Renal cortex interstitium (tissue), 11 donors: ENCODE measurements around the gene HES7. TPM values are rescaled to one million over a fixed set of nuclear protein-coding genes. Genes with fewer than 3 reads are reported as not detected.
A peak's percentile ranks its signal among the peaks of the same experiment; 100 is the strongest.

Experiments
- DNase-seq, 11 donors: peaks; one replicate each; pipeline ENCODE4 v3.0.0-alpha.2; 2013; ENCODE audit warnings: low read depth in 9 of 11, low spot score in 4 of 11; ENCODE audit errors: extremely low read depth in 1 of 11
- polyA plus RNA-seq, 3 donors: library from polyadenylated mRNA; unstranded; fragments of 120-200 nt; gene quantifications; one replicate each; pipeline ENCODE4 v1.2.1, GENCODE V29; 2013; ENCODE audit not compliant: insufficient read length in 3 of 3

The HES7 gene
- polyA plus RNA-seq, 3 donors, result 0.17 TPM; not detected in 2

DNA sequence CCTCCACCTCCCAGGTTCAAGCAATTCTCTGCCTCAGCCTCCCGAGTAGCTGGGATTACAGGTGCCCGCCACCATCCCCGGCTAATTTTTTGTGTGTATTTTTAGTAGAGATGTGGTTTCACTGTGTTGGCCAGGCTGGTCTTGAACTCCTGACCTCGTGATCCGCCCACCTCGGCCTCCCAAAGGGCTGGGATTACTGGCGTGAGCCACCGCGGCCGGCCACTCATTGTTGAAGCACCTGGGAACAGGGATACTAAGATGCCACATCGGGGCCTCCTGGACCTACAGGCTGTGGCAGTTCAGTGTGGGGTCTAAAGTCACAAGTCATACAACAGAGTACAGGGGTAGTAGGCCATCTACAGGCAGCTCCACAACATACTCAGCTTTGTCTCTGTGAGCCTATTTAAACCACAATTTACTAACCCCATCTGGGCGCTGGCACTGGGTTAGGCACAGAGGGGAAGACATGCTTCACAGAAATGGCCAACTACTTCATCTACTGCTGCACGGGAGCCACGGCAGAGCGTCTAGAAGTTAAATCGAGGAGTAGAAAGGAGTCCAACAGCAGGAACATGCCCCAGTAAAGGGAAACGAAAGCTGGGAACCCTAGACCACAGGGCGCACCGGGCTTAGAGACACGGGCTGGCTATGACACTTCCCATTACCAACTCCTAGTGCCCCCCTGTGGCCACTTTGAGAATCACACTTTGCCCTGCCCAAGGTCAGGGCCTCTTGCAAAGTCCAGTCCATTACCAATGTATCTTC is 34.5 kb upstream of the HES7 start:
- peak in 4 of 11 donors; percentile 78 to 87 (median 80) for DNase-seq

DNA sequence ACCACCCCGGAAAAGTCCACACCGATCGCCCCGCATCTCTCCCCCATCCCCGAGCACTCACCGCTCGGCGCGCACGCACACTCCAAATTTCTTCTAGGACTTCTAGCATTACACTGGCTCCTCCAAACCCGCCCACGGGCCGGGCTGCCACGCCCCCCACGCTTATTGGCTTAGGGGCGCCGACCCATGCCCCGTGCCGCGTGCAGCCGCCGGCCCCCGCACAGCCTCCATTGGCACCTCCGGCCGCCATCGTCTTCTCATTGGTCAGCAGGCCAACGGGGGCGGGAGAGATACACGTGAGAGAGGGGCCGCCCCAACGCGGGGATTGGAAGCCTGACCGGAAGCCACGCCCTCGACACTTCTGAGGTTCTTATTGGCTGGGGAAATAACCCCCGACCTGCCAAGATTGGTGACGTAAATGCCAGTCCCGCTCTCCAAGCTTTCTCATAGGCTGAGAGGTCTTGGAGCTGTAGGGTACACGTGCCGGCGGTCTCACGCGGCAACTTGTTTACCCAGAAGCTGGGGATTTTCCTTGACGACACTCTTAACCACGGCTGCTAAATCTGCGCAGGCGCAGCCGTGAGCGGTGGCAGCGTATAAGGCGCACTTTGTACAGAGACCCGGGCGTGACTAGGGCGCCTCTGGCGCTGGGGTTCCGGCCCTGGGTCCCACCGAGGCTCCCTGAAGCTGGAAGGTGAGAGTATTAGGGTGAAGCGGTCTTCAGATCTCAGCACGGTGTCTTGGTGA is 32.5 kb upstream of the HES7 start:
- DNase-seq, result peak; percentile 99 to 100 (median 100)

DNA sequence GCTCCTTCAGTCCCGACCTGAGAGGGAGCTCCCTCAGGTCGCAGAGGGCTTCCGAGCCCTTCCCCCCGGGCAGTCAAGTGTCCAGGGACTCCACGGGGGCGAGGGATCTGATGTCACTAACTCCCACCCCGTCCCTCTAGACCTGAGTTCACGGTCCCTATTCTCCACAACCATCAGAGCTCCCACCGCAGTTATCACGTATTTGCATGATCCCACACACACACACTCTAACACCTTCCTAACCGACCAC is 32.0 kb upstream of the HES7 start:
- no peak for DNase-seq

DNA sequence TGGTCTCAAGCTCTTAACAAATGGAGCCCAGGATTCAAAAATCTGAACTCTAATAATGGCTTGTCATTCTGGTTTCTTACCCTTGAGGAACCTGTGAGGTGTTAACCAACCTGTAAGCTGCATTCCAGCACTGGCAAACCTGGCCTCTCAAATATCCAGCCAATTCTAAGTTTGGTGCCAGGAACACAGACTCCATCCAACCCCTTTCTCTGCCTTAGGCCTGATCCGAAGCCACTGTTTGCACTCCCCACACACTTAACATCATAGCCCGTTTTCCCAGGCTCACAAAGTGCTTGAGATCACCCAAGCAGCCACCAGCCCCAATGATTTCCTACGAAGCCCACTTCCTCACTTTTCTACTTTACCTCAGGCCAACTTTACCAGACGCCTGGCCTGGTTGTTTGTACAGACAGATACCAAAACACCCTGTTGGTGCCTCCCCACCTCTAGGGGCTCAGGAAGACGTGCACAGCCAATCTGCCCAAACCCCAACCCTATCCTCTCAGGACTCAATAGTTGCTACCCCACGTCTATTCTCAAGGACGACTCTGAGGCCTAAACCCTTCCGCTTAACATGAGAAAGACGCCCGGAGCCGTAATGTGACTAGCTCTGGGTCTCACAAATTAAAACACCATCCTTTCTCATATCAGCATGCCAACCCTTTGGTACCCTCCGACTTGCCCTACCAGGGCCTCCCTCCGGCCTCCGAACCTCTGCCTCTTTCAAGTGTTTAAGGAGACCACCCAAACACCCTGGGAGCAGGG is 31.5 kb upstream of the HES7 start:
- no peak for DNase-seq

DNA sequence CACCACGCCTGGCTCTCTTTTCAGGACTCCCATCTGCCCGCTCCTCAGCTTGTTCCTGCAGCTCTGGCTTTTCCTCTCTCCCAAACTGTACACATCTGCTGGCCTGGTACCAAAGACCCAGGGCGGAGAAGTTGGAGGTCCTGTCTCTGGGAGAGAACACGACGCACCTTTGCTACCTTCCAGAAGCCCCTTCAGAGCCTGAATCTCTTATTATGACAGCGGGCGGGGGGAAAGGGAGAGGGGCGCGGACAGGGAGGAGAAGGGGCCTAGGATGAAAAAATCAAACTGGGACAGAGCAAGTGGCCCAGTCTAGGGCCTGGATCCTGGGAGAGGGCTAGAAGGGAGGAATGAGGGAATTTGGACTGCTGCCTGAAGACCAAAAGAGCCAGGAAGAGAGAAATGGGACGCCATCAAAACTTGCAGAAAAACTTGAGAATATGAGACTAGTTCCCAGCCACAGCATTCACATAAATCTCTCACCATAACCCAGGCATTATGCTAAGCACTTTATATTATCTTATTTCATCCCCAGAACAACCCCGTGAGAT is 30.8 kb upstream of the HES7 start:
- no peak for DNase-seq

DNA sequence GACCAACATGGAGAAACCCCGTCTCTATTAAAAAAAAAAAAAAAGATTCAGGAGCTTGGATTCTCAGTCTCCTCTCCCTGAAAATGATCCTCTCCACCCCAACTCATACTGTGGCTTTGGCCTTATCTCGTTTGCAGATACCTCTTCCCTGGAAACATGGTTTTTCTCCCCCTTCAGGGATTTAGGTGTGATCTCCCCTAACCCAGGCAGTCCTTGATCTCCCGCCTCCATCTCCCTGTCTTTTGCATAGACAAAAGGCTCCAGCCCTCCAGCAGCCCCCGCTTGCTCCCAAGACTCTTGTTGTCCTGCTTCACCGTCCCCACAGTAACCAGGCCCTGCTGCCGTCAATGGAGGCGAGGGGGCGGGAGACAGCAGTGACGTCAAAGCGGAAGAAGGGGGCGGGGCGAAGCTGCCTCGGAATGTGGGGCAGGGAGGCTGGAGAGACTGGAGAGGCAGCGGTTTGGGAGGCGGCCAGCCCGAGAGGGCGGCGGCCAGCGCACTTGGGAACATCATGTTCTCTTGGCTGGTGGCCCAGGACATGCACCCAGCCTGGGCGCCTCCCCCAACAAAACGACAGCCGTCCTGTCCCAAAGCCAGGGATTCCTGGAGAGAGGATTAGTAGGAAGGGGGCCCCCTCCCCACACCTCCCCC is 30.2 kb upstream of the HES7 start:
- DNase-seq, result peak; percentile 91 to 98 (median 96)

DNA sequence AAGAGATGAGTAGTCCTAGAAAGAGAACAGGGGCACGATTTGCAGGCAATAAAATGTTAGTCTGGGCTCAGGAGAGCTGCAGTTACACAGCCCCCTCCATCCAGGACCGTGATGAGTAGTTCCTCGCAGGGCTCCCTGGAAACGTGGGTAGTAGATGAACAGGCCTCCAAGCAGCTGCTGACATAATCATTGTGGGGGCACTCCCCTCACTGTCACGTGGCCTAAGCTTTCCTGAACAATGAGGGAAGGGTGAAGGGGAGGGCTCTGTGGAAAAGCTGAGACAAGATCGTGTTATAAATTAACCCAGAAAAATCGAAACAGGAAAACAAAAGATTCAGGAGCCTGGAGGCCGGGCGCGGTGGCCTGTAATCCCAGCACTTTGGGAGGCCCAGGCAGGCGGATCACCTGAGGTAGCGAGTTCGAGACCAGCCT is 29.6 kb upstream of the HES7 start:
- peak in 3 of 11 donors; percentile 56 to 90 (median 78) for DNase-seq

DNA sequence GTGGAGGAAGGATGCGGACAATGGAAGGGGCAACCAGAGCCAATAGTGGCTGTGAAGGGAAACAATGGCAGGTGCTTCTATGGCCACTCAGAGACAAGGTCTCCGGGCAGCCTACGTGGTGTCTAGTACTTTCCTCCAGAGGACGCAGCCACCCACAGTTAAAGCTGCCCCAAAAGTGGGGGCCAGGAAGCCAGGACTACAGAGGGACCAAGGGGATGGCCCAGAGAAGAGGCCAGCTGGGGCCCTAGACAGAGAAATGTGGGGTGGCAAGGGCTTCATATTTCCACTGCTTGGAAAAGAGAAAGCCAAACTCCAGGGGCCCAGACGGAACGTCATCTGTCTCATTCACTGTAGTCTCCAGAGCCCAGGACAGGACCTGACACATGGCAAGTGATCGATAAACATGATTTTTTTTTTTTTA is 29.1 kb upstream of the HES7 start:
- no peak for DNase-seq

DNA sequence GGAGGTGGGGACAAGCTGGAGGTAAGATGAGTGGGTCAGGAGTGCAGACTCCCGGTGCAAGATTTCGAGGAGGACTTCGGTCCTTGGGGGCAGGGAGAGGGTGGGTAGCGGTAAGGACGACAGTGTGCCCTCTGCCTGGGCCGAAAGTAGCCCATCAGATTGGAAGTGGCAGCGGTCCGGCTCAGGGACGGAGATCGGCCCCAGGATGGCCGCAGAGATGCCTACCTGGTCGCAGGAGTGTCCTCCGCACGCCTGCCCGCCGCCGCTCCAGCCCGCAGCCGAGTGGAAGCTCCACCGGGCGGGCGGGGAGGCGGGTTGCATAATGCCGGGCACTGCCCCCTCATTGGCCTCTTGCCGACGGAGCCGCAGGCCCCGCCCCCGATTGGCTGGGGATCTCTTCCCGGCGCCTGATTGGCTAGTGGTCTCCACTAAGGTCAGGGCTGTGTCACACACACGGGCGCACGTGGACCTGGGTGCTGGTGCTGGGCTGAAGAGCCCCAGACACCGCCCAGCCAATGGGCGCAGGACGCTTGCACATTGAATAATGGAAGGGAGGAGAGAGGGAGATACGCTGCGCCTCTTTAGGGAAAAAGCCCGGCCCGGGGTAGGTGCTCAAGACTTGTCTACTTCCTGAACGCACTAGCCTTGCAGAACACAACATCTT is 28.3 kb upstream of the HES7 start, which contains the start of gene PER1:
Gene PER1, minus strand, starts transcription at position 293 of the 664 bp plus-strand sequence. CDS start 1,698 bp downstream, outside the sequence.
- peak in 7 of 11 donors; percentile 80 to 92 (median 87) for DNase-seq

DNA sequence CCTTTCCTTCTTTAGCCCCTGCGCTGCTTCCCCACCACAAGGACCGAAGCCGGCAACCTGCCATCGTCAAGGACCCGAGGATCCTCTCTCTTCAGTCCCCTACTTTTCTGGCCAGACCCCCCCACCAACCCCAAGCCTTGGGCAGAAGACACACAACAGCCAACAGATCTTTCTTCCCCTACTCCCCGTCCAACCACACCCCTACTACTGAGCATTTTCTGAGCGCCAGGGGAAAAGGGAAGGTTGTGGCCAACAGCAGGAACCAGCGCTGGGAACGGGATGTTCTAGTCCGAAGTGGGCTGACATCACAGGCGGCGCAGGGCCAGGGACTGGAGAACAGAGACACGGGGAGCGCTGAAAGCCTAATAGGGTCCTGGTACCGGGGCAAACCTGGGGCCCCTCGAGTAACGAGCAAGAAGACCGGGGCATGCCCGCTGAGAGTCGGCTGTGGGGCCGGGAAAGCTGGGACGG is 27.8 kb upstream of the HES7 start:
- peak in 1 of 11 donors; percentile 42 for DNase-seq

DNA sequence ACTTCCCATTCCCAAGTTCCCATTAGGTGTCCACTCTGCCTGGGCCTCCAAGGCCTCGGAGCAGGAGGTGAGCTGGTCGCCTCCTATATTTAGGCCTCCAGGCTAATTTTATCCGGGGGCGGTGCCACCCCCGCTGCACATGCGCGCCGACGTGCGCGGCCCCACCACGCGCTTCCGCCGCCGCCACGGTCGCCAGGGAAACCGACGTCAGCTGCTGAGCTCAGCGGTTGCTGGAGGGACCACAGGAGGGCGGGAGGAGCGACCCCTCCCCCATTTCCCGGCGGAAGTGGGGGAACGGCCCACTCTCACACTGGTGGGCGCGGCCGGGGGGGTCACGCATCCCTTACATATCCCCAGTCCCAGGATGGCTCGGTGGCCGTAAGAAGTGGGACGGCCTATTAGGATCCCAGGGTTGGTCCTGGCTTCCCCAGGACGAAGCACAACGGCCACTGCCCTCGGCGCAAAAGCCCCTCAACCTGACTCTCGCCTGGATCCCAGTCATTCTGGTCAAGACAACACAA is 27.3 kb upstream of the HES7 start:
- peak in 8 of 11 donors; percentile 82 to 93 (median 90) for DNase-seq

DNA sequence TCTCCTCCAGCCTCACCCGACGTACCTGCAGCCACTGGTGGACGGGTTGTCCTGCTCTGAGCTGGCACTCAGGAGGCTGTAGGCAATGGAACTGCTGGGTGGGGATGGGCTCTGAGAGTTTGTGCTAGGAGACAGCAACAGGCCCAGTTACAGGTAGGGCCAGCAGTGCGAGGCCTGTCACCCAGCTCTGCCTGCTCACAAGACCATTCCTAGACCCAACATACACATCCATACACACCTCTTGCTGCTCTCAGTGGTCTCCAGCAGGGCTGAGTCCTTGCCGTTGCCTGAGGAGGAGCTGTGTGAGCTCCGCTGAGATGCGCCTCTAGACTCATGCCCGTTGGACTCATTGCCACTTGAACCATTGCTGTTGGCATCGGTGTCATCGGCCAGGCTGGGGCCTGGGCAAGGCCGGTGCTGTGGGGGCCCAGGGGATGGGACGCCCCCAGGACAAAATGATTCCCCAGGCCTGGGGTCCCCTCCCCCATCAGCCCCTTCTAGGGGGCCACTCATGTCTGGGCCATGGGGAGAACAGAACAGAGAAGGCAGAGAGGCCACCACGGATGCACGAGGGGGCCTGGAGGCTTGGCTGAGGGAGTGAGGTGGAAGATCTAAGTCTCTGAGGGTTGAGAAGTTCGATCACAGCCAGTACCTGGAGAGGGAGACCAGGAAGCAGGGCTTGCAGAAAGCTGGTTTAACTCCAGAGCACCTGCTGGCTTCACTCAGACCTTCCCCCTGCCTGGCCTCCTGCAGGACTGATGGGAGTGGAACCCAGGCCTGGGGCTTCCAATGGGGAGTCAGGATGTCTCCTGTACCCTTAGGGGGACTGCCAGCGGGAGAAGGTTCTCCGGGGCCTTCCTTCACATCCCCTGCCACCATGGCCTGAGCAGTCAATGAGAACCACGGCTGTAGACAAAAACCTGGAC is 26.6 kb upstream of the HES7 start:
- no peak for DNase-seq

DNA sequence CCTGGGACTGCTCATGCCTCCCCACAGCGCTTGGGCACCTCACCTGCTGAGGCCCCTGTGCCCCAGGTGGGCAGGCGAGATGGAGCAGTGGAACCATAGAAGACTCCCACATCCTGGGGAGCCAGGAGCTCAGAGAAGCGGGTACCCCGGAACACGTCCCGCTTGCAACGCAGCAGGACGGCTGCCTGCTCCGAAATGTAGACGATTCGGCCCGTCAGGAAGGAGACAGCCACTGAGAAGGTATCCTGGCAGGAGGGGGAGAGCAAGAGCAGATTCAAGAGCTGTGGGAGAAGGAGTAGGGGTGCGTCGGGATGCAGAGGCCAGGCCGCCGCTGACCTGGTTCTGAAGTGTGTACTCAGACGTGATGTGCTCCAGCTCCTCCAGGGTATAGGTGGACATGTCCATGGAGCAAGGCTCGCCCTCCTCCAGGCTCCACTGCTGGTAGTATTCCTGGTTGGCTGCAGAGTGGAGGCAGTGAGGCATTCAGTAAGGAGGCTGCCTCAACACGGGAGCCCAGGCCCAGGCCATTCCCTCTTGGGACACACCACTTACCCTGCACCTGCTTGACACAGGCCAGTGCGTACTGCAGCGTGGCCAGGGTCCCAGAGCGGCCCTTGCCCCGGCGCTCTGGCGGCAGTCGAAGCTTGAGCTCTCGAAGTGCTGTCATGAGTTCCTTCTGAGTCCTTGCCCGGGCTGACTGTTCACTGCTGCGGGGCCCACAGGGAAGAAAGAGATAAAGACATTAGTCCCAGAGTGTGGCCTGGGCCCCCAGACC is 25.7 kb upstream of the HES7 start:
- no peak for DNase-seq

DNA sequence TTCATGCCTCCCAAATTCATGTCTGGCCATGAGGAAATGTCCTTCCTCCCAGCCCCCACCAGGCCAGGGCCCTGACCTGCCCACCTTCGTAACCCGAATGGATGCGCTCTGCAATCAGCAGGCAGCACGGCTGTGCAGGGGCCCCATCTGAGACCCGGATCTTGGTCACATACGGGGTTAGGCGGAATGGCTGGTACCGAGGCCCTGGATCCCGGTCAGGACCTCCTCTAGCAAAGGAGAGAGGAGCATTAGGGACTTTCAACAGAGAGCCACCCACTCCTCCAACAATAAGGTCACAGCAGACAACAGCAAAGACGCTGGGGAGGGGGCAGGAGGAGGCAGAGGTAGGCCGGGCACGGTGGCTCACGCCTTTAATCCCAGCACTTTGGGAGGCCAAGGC is 24.7 kb upstream of the HES7 start:
- DNase-seq, result no peak

DNA sequence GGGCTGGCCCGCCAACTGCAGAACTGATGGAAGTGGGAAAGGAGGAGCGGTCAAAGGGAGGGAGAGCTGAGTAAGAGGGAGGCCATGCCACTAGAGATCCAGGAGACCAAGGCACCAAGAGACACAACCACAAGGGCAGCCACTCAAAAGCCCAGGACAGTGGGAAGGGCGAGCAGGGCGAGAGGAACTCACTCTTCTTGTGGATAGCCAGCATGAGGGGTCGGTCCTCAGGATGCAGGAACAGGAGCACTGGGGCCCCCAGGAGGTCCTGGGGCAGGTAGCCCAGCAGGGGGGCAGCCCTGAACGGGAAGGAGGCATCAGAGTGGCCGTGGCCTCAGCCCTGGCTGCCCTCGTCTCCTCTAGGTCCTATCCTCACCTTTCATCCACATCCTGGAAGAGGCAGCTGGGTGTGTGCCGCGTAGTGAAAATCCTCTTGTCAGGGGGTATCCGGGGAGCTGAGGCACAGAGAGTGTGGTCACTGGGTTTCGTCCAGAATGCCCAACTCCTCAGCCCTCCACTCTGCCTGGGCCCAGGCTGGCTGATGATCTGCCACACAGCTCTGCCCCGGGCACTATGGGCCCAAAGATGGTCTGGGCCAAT is 24.0 kb upstream of the HES7 start:
- no peak for DNase-seq
